SJSA1 (cell line): ENCODE results near the gene LRRC15. TPM values are rescaled to one million over a fixed set of nuclear protein-coding genes. Genes with fewer than 3 reads are reported as not detected.
A peak's percentile ranks its signal among the peaks of the same experiment; 100 is the strongest.

Experiments used
- DNase-seq, 2 experiments: peaks; one replicate each; pipeline ENCODE4 v3.0.0-alpha.2; 2015 to 2020; ENCODE audit warnings: low spot score in 2 of 2, low read depth in 1 of 2
- H3K27ac ChIP-seq: fragments of 250-450 bp; sonication (Bioruptor Pico); 2 replicates; pipeline ENCODE4 v1.5.1; 2020; ENCODE audit warnings: mild to moderate bottlenecking, moderate library complexity
- H3K27me3 ChIP-seq: fragments of 250-450 bp; sonication (Bioruptor Pico); replicated peaks from 2 replicates; pipeline ENCODE4 v1.5.1; 2020; ENCODE audit warnings: mild to moderate bottlenecking, moderate library complexity
- H3K36me3 ChIP-seq: fragments of 250-450 bp; sonication (Bioruptor Pico); 2 replicates; pipeline ENCODE4 v1.5.1; 2020; ENCODE audit warnings: mild to moderate bottlenecking
- H3K4me1 ChIP-seq: fragments of 250-450 bp; sonication (Bioruptor Pico); replicated peaks from 2 replicates; pipeline ENCODE4 v1.6.1; 2021; ENCODE audit warnings: mild to moderate bottlenecking
- H3K4me3 ChIP-seq: fragments of 250-450 bp; sonication (Bioruptor Pico); 2 replicates; pipeline ENCODE4 v1.5.1; 2020; ENCODE audit warnings: mild to moderate bottlenecking
- H3K9me3 ChIP-seq: fragments of 250-450 bp; sonication (Bioruptor Pico); replicated peaks from 2 replicates; pipeline ENCODE4 v1.5.1; 2020; ENCODE audit warnings: mild to moderate bottlenecking
- total RNA-seq: library from RNA; depleted of rRNA; stranded (reverse); fragments of >200 nt; shearing (Covaris generic); gene quantifications from 2 replicates; pipeline ENCODE4 v1.2.3, GENCODE V29; 2014

LRRC15 gene
- total RNA-seq, 1 experiment from 2014 or later = 4.9 TPM

DNA sequence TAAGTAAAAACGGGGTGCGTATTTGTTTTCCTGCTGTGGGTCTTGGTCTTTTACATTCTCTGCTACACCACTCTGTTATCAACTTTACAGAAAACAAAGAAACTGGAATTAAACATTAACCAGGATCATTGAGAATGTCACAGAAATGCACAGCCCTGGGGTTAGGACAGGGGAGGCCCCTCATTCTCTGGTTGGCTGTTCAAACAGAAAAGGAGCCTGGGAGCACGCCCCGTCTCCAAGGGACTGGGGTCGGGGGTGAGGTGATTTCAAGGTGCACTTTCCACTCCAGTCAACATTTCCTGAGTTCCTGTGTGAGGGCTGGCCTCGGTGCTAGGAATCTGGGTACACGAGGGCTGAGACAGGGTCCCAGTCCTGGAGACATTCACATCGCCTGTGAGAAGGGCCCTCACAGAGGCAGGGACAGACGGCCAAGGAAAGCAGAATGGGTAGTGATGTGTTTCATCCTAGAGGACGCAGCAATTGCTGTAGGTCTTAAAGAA, 48.7 kb downstream of the LRRC15 start:
- Histone ChIP-seq H3K9me3 (no peaks in the 10 kb centered on the region; the same call in 1 of the 2 replicates), H3K27me3 (no peaks in the 10 kb centered on the region), H3K4me3 (no peak overlapping the region), H3K4me1 (peaks cover 21% of the 10 kb centered on the region), H3K36me3 (no peaks in the 10 kb centered on the region), H3K27ac (no peak overlapping the region)
- DNase-seq = no peak

DNA sequence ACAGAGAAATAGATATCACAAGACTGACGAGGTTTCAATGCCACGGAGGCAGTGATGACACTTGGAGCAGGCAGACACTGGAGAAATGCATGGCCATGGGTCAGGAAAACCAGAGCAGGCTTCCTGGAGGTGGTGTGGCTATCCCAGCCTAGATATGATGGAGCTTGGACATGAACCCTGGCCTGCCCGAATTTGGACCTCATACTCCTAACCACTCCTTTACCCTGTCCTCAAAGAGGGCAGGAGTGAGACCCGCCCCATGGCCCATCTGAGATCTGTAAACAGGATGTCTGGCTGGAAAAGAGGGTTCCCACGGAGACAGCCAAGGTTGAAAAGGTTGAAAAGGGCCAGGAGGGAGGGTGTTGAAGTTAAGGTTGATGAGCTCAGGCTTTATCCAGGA, 49.4 kb downstream of the LRRC15 start:
- Histone ChIP-seq H3K36me3 (no peaks in the 10 kb centered on the region), H3K27ac (no peak overlapping the region), H3K9me3 (no peaks in the 10 kb centered on the region; the same call in 1 of the 2 replicates), H3K4me1 (peaks cover 28% of the 10 kb centered on the region), H3K27me3 (no peaks in the 10 kb centered on the region), H3K4me3 (no peak overlapping the region)
- no peak for DNase-seq

DNA sequence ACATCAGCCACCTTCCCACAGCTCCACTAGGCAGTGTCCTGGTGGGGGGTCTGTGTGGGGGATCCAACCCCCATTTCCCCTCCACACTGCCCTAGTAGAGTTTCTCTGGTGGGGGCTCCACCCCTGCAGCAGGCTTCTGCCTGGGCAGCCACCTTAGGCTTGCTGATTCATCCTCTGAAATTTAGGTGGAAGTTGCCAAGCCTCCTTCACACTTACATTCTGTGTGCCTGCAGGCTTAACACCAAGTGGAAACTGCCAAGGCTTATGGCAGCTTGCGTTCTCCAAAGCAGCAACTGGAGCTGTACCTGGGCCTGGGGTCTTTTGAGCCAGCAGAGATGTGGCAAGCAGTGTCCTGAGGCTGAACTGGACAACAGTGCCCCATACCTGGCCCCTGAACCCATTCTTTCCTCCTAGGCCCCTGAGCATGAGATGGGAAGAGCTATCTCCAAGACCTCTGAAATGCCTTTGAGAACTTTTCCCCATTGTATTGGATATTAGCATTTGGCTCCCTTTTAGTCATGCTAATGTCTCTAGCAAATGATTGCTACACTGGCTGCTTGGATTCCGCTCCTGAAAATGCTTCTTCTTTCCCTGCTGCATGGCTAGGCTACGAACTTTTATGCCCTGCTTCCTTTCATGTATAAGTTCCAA, 50.9 kb downstream of the LRRC15 start:
- Histone ChIP-seq H3K27ac (no peak overlapping the region), H3K36me3 (no peaks in the 10 kb centered on the region), H3K9me3 (no peaks in the 10 kb centered on the region; the same call in 1 of the 2 replicates), H3K4me3 (no peak overlapping the region), H3K4me1 (peaks cover 23% of the 10 kb centered on the region), H3K27me3 (no peaks in the 10 kb centered on the region; the same call in 1 of the 2 replicates)
- no peak for DNase-seq

DNA sequence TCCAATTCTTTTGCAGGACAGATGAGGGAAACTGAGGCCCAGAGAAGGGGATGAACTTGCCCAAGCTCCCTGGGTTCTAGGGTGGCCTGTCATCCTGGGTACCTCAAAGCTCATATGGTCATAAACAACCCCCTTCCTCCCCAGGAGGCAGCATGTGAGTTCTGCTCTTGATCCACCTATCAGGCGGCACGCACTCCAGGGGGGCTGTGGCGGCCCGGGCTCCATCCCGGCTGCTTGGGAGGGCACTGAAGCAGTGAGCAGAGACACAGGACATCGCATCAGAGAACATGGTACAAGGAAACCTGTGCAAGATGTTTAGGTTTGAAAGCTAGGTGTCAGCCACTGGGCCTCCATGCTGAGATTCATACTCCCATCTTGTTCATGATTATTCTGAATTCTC, 52.6 kb downstream of the LRRC15 start:
- no peak for DNase-seq
- Histone ChIP-seq H3K9me3 (no peaks in the 10 kb centered on the region; the same call in 1 of the 2 replicates), H3K4me1 (peaks cover 17% of the 10 kb centered on the region), H3K36me3 (no peaks in the 10 kb centered on the region), H3K4me3 (no peak overlapping the region), H3K27ac (no peak overlapping the region), H3K27me3 (no peaks in the 10 kb centered on the region; the same call in 1 of the 2 replicates)

DNA sequence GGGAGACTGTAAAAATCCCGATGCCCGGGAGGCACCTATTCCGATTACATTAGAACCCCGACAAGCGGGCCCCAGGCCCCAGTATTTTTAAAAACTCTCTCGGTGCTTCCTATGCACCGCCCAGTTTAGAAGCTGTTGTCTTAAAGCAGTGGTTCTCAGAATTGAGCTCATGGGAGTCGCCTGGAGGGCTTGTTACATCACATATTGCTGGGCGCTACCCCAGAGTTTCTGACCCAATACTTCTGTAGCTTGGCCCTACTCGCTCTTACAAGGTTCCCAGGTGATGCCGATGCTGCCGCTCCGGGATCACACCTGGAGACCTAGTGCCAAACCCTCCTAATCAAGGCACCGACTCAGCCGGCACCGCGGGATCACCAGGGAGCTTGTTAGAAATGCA, 53.6 kb downstream of the LRRC15 start:
- no peaks in the 10 kb centered on the region for H3K36me3 ChIP-seq
- H3K27me3 ChIP-seq = no peaks in the 10 kb centered on the region; the same call in 1 of the 2 replicates
- DNase-seq = no peak
- no peaks in the 10 kb centered on the region; the same call in 1 of the 2 replicates for H3K9me3 ChIP-seq
- H3K27ac ChIP-seq = no peak overlapping the region
- H3K4me3 ChIP-seq = peak overlapping the region; percentile 45
- peaks cover 17% of the 10 kb centered on the region for H3K4me1 ChIP-seq

- H3K27me3 ChIP-seq = no peaks in the 10 kb centered on the region; the same call in 1 of the 2 replicates
- no peaks in the 10 kb centered on the region; the same call in 1 of the 2 replicates for H3K9me3 ChIP-seq
- H3K4me3 ChIP-seq = peak overlapping the region; percentile 45
- peak; percentile 73 to 85 for DNase-seq
- H3K27ac ChIP-seq = peak overlapping the region; percentile 14; the same call in 1 of the 2 replicates
- H3K36me3 ChIP-seq = no peaks in the 10 kb centered on the region
- peaks cover 17% of the 10 kb centered on the region for H3K4me1 ChIP-seq
Observed at GRCh38 chr3:194315088-194315964, 54.2 kb downstream of the LRRC15 start.

DNA sequence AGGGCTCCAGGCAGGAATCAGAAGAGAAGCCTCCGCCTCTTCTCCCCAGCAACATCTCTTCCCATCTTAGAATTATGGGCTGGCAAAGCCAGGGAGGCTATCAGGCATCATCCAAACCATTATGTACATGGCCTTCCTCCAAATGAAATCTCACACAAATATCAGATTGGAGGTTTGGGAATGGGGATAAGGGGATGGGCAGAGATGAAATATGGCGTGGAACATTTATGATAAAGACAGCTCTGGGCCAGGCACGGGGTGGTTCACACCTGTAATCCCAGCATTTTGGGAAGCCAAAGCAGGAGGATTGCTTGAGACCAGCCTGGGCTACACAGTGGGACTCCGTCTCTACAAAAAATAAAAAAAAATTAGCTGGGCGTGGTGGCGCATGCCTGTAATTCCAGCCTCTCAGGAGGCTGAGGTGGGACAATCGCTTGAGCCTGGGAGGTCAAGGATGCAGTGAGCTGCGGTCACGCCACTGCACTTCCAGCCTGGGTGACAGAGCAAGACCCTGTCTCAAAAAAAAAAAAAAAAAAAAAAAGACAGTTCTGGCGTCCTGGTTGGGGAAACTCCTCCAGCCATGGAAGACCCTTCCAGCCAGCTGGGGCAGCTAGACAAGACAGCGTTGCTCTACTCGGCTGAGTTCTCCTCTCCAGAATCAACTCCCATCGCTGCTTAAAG, 55.0 kb downstream of the LRRC15 start:
- DNase-seq = no peak
- Histone ChIP-seq H3K4me3 (no peak overlapping the region), H3K27me3 (no peaks in the 10 kb centered on the region; the same call in 1 of the 2 replicates), H3K4me1 (peaks cover 17% of the 10 kb centered on the region), H3K36me3 (no peaks in the 10 kb centered on the region), H3K9me3 (no peaks in the 10 kb centered on the region; the same call in 1 of the 2 replicates), H3K27ac (no peak overlapping the region)

DNA sequence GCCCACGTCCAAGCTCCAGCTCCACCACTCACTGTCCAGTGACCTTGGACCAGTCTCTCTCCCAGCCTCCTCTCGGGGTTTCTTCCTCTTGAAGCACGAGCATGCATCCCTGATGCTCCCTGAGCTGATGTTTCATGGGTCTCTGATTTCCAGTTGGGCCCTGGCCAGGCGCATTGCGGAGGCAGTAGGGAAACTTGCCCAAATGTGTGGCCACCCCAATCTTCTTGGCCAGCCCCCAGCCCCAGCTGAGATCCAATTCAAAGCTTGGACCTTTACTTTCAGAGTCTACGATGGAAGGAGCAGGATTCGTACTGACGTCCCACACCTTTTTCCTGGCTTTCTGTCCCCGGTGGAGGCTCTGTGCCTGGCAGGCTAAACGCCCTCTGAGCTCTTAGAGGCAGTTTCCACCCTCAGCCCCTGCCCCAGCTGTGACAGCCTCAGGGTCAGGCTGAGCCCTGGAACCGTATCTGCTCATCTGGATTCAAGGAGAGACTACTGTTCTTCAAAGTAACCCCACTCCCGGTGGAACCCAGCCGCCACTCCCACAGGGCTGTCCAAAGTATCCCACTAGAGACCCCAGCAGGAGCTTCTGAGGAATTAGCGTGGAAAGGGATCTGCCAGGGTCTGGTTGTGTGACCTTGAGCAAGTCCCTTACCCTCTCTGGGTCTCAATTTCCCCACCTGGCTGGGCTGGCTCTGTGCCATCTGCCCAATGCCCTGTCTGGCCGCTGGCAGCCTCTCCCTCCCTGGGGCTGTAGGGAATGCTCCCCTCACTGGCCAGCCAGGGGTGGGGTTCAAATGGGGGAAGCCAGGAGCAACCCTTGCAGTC, 55.8 kb downstream of the LRRC15 start:
- Histone ChIP-seq H3K4me1 (peaks cover 17% of the 10 kb centered on the region), H3K27ac (no peak overlapping the region), H3K27me3 (no peaks in the 10 kb centered on the region; the same call in 1 of the 2 replicates), H3K9me3 (no peaks in the 10 kb centered on the region), H3K4me3 (no peak overlapping the region), H3K36me3 (no peaks in the 10 kb centered on the region)
- DNase-seq = no peak

DNA sequence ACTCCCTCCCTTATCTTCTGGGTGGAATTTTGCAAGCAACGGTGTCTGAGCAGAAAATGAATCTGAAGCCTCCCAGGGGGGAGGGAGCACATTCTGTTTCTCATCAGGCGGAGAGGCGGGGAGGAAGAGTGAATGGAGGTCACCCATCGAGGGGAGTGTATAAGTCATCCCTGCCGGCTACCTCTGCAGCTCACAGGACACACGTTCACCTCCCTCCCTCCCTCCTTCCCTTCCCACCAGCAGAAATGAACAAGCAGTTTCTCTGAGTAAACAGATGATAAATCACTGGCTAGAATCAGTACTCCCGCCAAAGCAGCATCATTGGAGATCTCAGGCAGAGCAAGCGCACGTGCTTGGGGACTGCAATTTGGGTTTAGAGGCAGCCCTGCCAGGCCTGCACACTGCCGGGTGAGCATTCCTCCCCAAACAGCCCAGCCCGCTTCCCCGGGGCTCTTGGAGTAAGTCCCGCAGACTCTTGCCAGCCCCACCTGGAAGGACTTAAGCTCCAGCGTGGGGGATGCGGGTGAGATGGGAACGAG, 56.7 kb downstream of the LRRC15 start:
- H3K4me3 ChIP-seq = no peak overlapping the region
- H3K27me3 ChIP-seq = no peaks in the 10 kb centered on the region; the same call in 1 of the 2 replicates
- H3K36me3 ChIP-seq = no peaks in the 10 kb centered on the region
- no peaks in the 10 kb centered on the region for H3K9me3 ChIP-seq
- peaks cover 17% of the 10 kb centered on the region for H3K4me1 ChIP-seq
- no peak overlapping the region for H3K27ac ChIP-seq
- DNase-seq = no peak

DNA sequence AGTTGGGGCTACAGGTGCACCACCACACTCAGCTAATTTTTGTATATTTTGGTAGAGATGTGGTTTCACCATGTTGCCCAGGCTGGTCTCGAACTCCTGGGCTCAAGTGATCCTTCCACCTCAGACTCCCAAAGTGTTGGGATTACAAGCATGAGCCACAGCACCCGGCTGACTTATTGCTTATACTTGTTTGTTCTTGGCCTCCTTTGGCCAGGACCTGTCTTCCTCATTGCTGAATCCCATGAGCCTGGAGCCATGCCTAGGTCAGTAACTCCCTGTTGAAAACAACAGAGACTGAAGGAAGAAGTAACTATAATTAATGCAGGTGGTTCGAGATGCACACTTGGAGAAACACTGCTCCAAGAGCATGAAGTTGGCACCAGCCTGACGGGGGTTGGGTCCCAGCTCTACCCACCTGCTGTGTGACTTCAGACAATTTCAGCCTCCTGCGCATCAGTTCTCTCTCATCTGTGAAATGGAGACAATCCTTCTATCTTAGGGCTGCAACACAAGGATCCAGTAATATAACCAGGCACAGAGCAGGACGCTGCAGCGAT, 57.3 kb downstream of the LRRC15 start:
- H3K27me3 ChIP-seq = no peaks in the 10 kb centered on the region; the same call in 1 of the 2 replicates
- DNase-seq = no peak

GRCh38 chr3:194311000-194311399, 58.5 kb downstream of the LRRC15 start:
- Histone ChIP-seq H3K9me3 (no peaks in the 10 kb centered on the region), H3K36me3 (no peaks in the 10 kb centered on the region), H3K4me1 (peaks cover 16% of the 10 kb centered on the region), H3K27ac (no peak overlapping the region), H3K4me3 (no peak overlapping the region), H3K27me3 (no peaks in the 10 kb centered on the region; the same call in 1 of the 2 replicates)
- DNase-seq = no peak

More for the DNA sequence above, 57.3 kb downstream of the LRRC15 start:
- Histone ChIP-seq H3K4me3 (no peak overlapping the region), H3K4me1 (peaks cover 17% of the 10 kb centered on the region), H3K9me3 (no peaks in the 10 kb centered on the region), H3K36me3 (no peaks in the 10 kb centered on the region), H3K27ac (no peak overlapping the region)

GRCh38 chr3:194310060-194310835, 59.3 kb downstream of the LRRC15 start:
- H3K4me1 ChIP-seq = peaks cover 8% of the 10 kb centered on the region
- H3K27me3 ChIP-seq = no peaks in the 10 kb centered on the region; the same call in 1 of the 2 replicates
- H3K9me3 ChIP-seq = no peaks in the 10 kb centered on the region
- no peak overlapping the region for H3K27ac ChIP-seq
- DNase-seq = no peak
- no peaks in the 10 kb centered on the region for H3K36me3 ChIP-seq
- no peak overlapping the region for H3K4me3 ChIP-seq
